ENCODE results near the gene H2BK1.

GRCh38 chr7:151179287-151179860 is 30.9 kb downstream of the H2BK1 start:
- no peak for TF ChIP-seq CTCF (IDR thresholded peaks at IDR 0.05; ENCODE audit: low read depth, low read length, poor library complexity, severe bottlenecking)
- no peak for TF ChIP-seq EZH2phosphoT487 (IDR thresholded peaks at IDR 0.05; ENCODE audit: borderline replicate concordance, low read length)

Data from DOHH2 (cell line).